Fibroblast of mammary gland (primary cell): Measurements from ENCODE around the gene SRRM5.
"Not testable (repeated sequence)": the region's sequence is repeated elsewhere in the genome, so short reads cannot be mapped to it uniquely, and the experiment has no call there.

Source experiments
- DNase-seq: peaks from one replicate; pipeline ENCODE4 v3.0.0-alpha.2; 2010; ENCODE audit warnings: low read depth
- H3K4me3 ChIP-seq: 2 replicates; pipeline ENCODE4 v1.5.1; 2011; ENCODE audit warnings: low read depth, mild to moderate bottlenecking, low read length, moderate library complexity; ENCODE audit not compliant: control insufficient read depth
- TF ChIP-seq, protein P1 (sequence below): conservative IDR thresholded peaks from 2 replicates; pipeline ENCODE4 v1.5.1; 2011; ENCODE audit warnings: low read depth, low read length, inconsistent platforms; ENCODE audit not compliant: control insufficient read depth, insufficient read depth

The SRRM5 gene

GRCh38 chr19:43578787-43579186 lies 33.1 kb upstream of the SRRM5 start:
- TF ChIP-seq, protein P1, sequence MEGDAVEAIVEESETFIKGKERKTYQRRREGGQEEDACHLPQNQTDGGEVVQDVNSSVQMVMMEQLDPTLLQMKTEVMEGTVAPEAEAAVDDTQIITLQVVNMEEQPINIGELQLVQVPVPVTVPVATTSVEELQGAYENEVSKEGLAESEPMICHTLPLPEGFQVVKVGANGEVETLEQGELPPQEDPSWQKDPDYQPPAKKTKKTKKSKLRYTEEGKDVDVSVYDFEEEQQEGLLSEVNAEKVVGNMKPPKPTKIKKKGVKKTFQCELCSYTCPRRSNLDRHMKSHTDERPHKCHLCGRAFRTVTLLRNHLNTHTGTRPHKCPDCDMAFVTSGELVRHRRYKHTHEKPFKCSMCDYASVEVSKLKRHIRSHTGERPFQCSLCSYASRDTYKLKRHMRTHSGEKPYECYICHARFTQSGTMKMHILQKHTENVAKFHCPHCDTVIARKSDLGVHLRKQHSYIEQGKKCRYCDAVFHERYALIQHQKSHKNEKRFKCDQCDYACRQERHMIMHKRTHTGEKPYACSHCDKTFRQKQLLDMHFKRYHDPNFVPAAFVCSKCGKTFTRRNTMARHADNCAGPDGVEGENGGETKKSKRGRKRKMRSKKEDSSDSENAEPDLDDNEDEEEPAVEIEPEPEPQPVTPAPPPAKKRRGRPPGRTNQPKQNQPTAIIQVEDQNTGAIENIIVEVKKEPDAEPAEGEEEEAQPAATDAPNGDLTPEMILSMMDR = no peak
- no peak for DNase-seq

GRCh38 chr19:43581467-43581866 lies 30.4 kb upstream of the SRRM5 start:
- peak overlapping the region; percentile 32 for H3K4me3 ChIP-seq

More at GRCh38 chr19:43578787-43579186, 33.1 kb upstream of the SRRM5 start:
- H3K4me3 ChIP-seq = no peak overlapping the region

GRCh38 chr19:43582495-43582894 lies 29.4 kb upstream of the SRRM5 start:
- no peak for DNase-seq
- TF ChIP-seq, protein P1 = no peak
- H3K4me3 ChIP-seq = no peak overlapping the region

More at GRCh38 chr19:43581467-43581866, 30.4 kb upstream of the SRRM5 start:
- no peak for DNase-seq
- TF ChIP-seq, protein P1 = no peak

- no peak overlapping the region for H3K4me3 ChIP-seq
- DNase-seq = no peak
- TF ChIP-seq, protein P1 = no peak
Observed at GRCh38 chr19:43584484-43584883, 27.4 kb upstream of the SRRM5 start.

GRCh38 chr19:43586346-43586745 lies 25.5 kb upstream of the SRRM5 start:
- no peak overlapping the region for H3K4me3 ChIP-seq
- TF ChIP-seq, protein P1 = no peak
- DNase-seq = no peak

DNA sequence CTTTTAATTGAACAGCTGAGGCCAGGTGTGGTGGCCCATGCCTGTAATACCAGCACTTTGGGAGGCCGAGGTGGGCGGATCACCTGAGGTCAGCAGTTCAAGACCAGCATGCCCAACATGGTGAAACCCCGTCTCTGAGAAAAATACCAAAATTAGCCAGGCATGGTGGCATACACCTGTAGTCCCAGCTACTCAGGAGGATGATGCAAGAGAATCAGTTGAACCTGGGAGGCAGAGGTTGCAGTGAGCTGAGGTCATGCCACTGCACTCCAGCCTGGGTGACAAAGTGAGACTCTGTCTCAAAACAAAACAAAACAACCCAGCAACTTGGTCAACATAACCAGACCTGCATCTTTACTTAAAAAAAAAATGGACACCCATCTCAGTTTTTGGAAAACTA lies 24.9 kb upstream of the SRRM5 start:
- H3K4me3 ChIP-seq, DNase-seq: not testable (repeated sequence)

DNA sequence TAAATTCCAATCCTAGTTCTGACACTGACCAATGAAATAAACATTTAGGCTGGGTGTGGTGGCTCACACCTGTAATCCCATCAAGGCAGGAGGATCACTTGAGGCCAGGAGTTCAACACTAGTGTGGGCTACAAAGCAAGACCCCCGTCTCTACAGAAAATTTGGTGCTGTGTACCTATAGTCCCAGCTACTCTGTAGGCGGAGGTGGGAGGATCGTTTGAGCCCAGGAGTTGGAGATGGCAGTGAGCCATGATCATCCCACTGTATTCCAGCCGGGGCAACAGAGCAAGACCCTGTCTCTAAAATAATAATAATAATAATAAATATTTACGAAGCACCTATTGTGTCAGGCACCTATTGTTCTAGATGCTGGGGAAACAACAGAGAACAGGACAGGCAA lies 22.6 kb upstream of the SRRM5 start:
- TF ChIP-seq, protein P1 = no peak
- H3K4me3 ChIP-seq = no peak overlapping the region
- DNase-seq = no peak
